Vagina (tissue), 2 donors: ENCODE results near the gene ABTB1. TPM values are rescaled to one million over a fixed set of nuclear protein-coding genes. Genes with fewer than 3 reads are reported as not detected.
A peak's percentile ranks its signal among the peaks of the same experiment; 100 is the strongest.

Experiments used
- DNase-seq, 2 donors: peaks; one replicate each; pipeline ENCODE4 v3.0.0-alpha.2; 2017; ENCODE audit errors: extremely low spot score in 2 of 2
- H3K27ac ChIP-seq: fragments of 200-600 bp; sonication (generic); one replicate; pipeline ENCODE4 v1.5.1; 2019
- H3K27me3 ChIP-seq: fragments of 200-600 bp; sonication (generic); one replicate; pipeline ENCODE4 v1.5.1; 2019
- H3K36me3 ChIP-seq, 2 donors: fragments of 200-600 bp; sonication (generic); one replicate each; pipeline ENCODE4 v1.5.1; 2017 to 2019
- H3K4me1 ChIP-seq: fragments of 200-600 bp; sonication (generic); one replicate; pipeline ENCODE4 v1.5.1; 2019
- H3K4me3 ChIP-seq, 2 donors: fragments of 200-600 bp; sonication (generic); 1 replicate in 1 of 2; 2 replicates in 1 of 2; pipeline ENCODE4 v1.5.1; 2016 to 2019
- H3K9me3 ChIP-seq: fragments of 200-600 bp; sonication (generic); one replicate; pipeline ENCODE4 v1.5.1; 2019
- CTCF ChIP-seq, 3 experiments: fragments of 450-650 bp in 2 of 3; fragments of 200-600 bp in 1 of 3; sonication (generic) in 1 of 3; IDR thresholded peaks; one replicate each; pipeline ENCODE4 v1.5.1; 2017 to 2019; ENCODE audit warnings: antibody characterized with exemption in 3 of 3, mild to moderate bottlenecking in 2 of 3, moderate library complexity in 2 of 3
- POLR2A ChIP-seq, 2 donors: fragments of 450-650 bp; IDR thresholded peaks; one replicate each; pipeline ENCODE4 v1.6.1; 2017; ENCODE audit warnings: antibody characterized with exemption in 2 of 2, mild to moderate bottlenecking in 2 of 2, moderate library complexity in 2 of 2
- POLR2AphosphoS5 ChIP-seq, 2 donors: sonication (generic); formaldehyde crosslinking; IDR thresholded peaks; one replicate each; pipeline ENCODE4 v1.9.0; 2017; ENCODE audit warnings: antibody characterized with exemption in 2 of 2, mild to moderate bottlenecking in 2 of 2, low read depth in 1 of 2; ENCODE audit not compliant: insufficient read depth in 1 of 2
- intact Hi-C: fragments of 100-400 bp; cut with DNase I; formaldehyde crosslinking; loops from one replicate; pipeline ENCODE4 v1.15.1; 2023
- total RNA-seq: library from RNA; depleted of rRNA; stranded (reverse); fragments of >200 nt; gene quantifications from one replicate; pipeline ENCODE4 v1.2.3, GENCODE V29; 2016

ABTB1 gene
- total RNA-seq, 1 donor from 2014 or later: 59.7 TPM

- H3K4me3 ChIP-seq: no peak overlapping the region
- no peaks in the 10 kb centered on the region for H3K36me3 ChIP-seq
- DNase-seq: no peak
- no peaks in the 10 kb centered on the region for H3K27me3 ChIP-seq
- peaks cover 35% of the 10 kb centered on the region for H3K4me1 ChIP-seq
- intact Hi-C loops: loop anchor here (10.0 kb wide), 1 partner anchor 51 kb away; no protein-coding TSS in a partner anchor
- TF ChIP-seq CTCF (IDR thresholded peaks at IDR 0.05): no peak
- no peaks in the 10 kb centered on the region for H3K9me3 ChIP-seq
- no peak overlapping the region for H3K27ac ChIP-seq
These were observed 20.6 kb downstream of the ABTB1 start for GRCh38 chr3:127693336-127693843.

GRCh38 chr3:127694467-127695215 lies 21.9 kb downstream of the ABTB1 start:
- Histone ChIP-seq H3K4me1 (peaks cover 47% of the 10 kb centered on the region), H3K27me3 (no peaks in the 10 kb centered on the region), H3K9me3 (no peaks in the 10 kb centered on the region), H3K4me3 (no peak overlapping the region), H3K27ac (no peak overlapping the region), H3K36me3 (no peaks in the 10 kb centered on the region)
- intact Hi-C loops: loop anchor here (5.0 to 10.0 kb wide), 2 partner anchors 50 to 128 kb away; partner anchors contain the start of gene MGLL
- TF ChIP-seq CTCF (IDR thresholded peaks at IDR 0.05) (no peak), POLR2AphosphoS5 (IDR thresholded peaks at IDR 0.05; ENCODE audit: insufficient read depth in 1 of 2, low read depth in 1 of 2) (no peak), POLR2A (IDR thresholded peaks at IDR 0.05) (no peak)
- DNase-seq: no peak

GRCh38 chr3:127697551-127698240 lies 24.9 kb downstream of the ABTB1 start:
- peak overlapping the region in 1 of 2 donors; percentile 23 for H3K4me3 ChIP-seq
- intact Hi-C loops: loop anchor here (5.0 to 10.0 kb wide), 2 partner anchors 47 to 125 kb away; partner anchors contain the start of gene MGLL
- no peak for DNase-seq

GRCh38 chr3:127698286-127698685 lies 25.5 kb downstream of the ABTB1 start:
- no peak for TF ChIP-seq POLR2AphosphoS5 (IDR thresholded peaks at IDR 0.05; ENCODE audit: insufficient read depth in 1 of 2, low read depth in 1 of 2)
- no peak for TF ChIP-seq CTCF (IDR thresholded peaks at IDR 0.05)
- TF ChIP-seq POLR2A (IDR thresholded peaks at IDR 0.05): no peak
- Histone ChIP-seq H3K27me3 (no peaks in the 10 kb centered on the region), H3K4me1 (peaks cover 49% of the 10 kb centered on the region), H3K9me3 (no peaks in the 10 kb centered on the region), H3K36me3 (no peaks in the 10 kb centered on the region), H3K27ac (peak overlapping the region; percentile 89), H3K4me3 (no peak overlapping the region)
- intact Hi-C loops: loop anchor here (5.0 to 10.0 kb wide), 2 partner anchors 47 to 124 kb away; partner anchors contain the start of gene MGLL
- DNase-seq: no peak

More at GRCh38 chr3:127697551-127698240, 24.9 kb downstream of the ABTB1 start:
- H3K9me3 ChIP-seq: no peaks in the 10 kb centered on the region
- H3K27me3 ChIP-seq: no peaks in the 10 kb centered on the region
- TF ChIP-seq POLR2A (IDR thresholded peaks at IDR 0.05) (no peak), POLR2AphosphoS5 (IDR thresholded peaks at IDR 0.05; ENCODE audit: insufficient read depth in 1 of 2, low read depth in 1 of 2) (peak; percentile 36 to 83), CTCF (IDR thresholded peaks at IDR 0.05) (no peak)
- no peaks in the 10 kb centered on the region for H3K36me3 ChIP-seq
- H3K27ac ChIP-seq: peak overlapping the region; percentile 89
- H3K4me1 ChIP-seq: peaks cover 49% of the 10 kb centered on the region
